Measurements from ENCODE around the gene HPCA. TPM values are rescaled to one million over a fixed set of nuclear protein-coding genes. Genes with fewer than 3 reads are reported as not detected.

HPCA gene
- total RNA-seq, 1 donor from 2014 or later = 0.05 TPM

DNA sequence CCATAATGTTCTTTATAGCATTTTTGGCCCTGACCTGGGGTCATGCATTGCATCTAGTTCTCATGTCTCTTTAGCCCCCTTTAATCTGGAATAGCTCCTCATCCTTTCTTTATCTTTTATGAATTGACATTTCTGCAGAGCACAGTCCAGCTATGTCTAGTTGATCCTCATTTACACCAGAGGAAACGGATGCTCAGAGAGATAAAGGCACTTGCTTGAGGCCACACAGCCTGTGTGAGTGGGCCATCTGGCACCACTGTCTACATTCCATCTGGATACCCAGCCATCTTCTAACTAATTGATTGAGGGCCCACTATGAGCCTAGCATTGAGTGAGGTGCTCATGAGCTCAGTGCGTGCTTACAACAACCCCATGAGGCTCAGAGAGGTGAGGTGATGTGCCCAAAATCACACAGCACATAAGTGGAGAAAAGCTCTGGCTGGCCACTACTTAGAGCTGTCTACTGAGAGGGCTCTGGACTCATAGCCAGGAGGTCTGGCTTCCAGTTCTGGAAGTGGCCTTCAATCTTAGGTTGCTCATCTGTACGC lies 3.5 kb downstream of the HPCA start:
- no peak for DNase-seq (ENCODE audit: low read depth)

DNA sequence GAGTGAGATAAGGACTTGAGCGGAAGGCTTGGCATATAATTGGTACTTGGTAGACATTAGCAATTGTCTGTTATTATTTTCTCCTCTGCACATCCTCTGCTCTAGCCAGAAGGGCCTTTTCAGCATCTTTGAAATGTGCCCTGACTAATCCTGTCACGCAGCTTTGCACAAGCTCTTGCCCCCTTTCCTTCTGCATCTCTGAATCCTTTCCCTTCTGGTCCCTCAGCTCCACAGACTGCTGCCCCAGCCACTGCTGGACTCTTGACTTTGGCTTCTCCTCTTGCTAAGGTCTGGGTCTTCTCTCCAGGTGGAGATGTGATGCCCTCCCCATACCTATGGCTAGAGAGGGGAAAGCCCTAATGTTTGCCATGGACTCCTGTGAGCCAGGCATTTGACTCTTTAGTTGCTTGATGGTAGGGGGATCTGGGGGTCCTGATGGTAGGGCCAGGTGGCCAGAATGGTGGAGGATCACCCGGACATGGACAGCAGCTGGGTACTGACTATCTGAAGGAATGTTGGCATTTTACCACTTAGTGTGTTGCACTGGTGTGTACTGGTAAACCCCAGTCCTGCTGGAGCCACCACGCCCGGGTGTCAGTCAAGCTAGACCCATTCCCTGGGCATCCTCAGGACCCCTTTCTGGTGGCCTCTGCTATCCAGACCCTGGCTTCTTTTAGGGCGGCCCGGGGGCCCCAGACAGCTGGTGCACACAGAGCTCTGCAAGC lies 4.4 kb downstream of the HPCA start:
- DNase-seq (ENCODE audit: low read depth) = no peak

DNA sequence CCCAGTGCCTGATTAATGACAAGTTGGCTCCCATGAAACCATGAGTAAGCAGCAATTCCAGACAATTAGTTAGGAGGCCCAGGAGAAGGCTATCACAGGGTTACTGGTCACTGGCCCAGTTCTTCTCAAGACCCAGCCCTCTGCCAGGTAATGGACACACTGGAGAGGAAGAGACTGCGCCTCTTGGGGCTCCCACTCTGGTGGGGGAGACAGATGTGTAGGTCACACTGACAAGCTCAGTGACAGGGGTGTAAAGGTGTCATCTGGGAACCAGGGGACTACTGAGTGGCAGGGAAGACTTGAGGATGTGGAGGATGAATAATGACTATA lies 4.9 kb downstream of the HPCA start:
- DNase-seq (ENCODE audit: low read depth) = no peak

DNA sequence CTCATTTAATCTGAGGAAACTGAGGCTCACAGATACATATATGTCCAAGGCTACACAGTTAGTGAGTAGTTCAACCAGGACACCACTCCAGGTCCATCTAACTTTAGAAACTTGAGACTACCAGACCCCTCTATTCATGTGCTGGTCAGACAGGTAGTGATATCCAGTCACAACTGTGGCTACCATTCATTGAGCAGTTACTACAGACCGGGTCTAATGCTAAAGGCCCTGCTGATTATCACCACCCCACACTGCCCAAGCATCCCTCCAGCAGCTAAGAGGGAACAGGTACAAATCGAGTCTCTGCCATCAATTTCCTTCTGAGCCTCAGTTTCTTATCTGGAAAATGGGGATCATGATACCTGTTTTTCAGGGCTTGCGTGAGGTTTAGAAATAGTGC lies 5.3 kb downstream of the HPCA start:
- DNase-seq (ENCODE audit: low read depth) = no peak

DNA sequence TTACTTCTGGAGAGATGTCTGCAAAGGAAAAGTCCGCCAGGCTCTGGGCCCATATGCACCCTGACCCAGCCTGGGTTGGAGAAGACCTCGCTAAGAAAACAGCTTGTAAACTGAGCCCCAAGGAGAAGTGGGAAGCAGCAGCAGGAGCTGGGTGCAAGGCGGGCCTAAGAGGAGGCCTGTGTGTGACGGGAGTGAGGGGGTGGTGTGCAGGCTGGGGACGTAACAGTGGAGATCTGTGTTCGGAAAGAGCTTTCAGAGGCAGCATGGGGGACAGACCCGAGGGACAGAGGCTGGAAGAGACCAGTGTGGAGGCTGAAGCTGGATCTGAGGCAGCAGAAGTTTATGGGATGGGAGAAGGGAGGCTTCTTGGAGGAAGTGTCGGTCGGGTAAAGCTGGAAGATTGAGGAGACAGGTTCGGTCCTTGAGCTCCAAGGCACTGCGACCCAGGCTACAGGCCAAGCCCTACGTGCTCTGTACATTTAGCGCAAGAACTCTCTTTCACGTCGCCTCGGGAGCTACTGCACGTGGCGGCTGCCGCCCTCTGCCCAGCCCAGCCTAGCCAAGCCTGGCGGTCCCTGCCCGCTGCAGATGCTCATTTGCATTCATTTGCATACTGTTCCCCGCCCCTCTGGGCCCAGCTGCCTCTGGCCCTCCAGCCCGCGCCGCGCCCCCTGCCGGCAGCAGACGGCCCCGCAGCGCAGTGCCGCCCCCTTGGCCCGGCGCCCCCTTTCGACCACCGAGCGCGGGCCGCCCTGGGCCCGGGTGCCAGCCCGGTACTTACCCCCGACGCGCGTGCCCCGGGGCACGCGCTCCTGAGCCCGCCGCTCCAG lies 6.3 kb downstream of the HPCA start:
- DNase-seq (ENCODE audit: low read depth) = no peak

DNA sequence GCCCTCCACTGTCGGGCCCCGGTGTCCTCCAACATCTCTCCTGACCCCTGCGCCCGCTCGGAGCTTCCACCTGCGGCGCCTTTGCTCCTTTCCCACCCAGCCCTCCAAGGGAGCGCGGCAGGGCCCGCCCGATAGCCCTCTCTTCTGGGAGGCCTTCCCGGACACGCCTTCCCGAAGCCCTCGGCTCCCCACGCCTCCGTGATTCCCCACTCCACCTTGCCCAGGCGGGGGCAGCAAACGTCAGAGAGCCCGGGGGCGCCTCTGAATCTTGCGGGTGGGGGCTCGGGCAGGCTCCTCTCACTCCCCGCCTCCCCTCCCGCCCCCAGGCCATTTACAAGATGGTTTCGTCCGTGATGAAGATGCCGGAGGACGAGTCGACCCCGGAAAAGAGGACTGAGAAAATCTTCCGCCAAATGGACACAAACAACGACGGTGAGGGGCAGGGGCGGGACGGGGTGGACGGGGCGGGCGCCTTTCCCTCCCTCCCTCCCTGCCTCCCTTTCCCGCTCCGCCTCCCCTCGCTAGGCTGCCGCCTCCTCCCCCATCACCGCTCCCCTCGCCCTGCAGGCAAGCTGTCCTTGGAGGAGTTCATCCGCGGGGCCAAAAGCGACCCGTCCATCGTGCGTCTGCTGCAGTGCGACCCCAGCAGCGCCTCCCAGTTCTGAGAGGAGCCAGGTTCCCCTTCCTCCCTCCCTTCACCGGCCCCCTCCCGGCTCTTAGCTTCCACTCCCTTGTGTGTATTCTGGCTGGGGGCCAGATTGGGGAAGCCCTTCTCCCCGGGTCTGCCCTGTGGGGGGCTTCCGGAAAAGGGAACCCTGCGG lies 7.1 kb downstream of the HPCA start:
- DNase-seq (ENCODE audit: low read depth) = no peak

DNA sequence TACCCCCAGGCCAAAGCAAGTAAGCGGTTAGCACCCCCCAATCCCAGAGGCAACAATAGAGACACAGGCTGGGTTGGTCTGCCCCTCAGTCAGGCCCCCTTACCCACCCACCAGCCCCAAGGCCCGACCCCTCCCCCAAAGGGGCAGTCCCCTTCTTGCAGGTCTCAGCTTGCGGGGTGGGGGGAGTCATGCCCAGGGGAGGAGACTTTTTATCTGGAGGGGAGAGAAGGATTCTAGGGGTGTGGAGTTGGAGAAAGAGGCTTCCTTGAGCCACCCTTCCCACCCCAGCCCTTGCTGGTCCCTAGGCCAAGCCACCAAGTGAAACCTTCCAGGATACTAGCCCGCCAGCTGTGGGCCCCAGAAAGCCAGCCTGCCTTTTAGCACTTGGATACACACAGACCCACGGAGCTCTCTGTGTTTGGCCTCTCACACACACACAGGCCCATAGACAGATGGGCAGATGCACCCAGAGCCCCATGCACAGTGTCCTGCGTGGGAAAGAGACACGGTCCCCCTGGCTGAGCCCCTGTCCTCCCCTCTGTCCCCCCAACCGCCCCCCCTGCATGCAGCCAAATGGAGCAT lies 7.8 kb downstream of the HPCA start:
- no peak for DNase-seq (ENCODE audit: low read depth)

DNA sequence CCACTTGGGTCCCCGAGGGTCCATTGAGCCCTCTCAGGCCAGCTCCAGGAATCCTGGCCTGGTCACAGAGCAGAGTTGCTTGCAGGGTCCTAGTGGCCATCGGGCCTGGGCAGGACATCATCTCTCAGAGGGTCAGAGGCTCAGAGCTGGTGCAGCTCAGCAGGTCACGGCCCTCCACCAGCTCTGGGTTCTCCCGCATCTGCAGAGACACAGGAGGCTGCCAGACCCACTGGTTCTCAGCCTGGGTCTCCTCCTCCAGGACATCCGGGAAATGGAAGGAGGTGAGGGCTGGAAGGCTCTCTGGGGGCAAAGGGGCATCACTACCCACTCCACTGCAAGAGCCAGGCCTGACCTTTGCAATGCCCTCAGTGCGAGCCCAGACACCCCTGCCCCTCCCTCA lies 8.4 kb downstream of the HPCA start:
- DNase-seq (ENCODE audit: low read depth) = no peak

DNA sequence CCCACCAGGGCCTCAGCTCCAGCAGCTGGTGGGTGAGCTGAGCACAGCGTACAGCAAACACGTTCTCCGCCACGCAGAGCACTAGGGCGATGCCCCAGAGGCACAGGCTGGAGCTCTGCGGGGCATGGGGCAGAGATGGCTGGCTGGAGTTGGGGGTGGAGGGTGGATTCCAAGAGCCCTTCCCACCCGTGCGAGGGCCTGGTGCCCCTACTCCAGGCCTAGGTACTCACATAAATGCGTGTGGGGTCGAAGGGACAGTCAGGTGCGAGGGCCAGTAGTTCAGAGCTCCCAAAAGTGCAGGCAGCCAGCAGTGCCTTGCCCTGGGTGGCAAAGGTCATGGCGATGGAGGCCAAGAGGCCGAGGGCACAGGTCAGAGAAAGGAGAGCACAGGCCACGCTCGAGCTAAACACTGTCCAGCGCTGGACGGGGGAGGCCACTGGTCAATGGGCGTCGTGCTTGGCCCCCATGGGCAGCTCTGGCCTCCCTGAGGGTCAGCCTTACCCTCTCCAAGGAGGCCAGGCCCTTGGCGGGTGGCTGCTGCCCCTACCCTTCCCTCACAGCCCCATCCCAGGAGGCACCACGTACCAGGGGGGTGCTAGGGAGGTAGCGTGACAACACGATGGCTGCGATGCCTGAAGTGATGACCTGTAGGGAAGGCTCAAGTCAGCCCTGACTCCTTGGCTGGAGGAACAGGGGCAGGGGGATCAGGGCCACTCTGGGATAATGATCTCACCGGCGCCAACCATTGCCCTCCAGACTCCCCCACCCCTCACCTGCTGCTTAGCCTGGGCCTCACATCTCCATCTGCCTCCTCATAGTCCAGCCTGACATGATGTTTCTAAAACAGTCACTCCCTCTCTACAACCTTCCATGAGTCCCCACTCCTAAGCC lies 9.3 kb downstream of the HPCA start:
- DNase-seq (ENCODE audit: low read depth) = no peak

DNA sequence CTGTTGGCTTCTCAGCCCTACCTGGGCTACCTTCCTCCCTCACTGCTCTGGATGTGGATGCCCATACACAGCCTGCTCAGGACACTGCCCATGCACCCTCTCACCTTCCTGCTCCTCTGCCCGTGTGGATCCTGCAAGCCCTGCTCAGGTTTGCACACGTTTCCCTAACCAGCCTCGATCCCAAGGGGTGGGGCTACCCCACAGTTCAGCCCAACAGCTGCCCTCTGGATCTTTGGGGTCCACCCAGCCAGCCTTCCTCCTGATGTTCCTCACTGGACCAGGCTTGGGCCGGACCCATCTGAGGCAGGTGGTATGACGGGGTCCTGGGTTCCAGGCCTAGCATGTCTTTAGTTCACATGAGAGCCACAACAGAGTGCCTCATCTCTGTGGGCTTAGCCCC lies 10.2 kb downstream of the HPCA start:
- no peak for DNase-seq (ENCODE audit: low read depth)

DNA sequence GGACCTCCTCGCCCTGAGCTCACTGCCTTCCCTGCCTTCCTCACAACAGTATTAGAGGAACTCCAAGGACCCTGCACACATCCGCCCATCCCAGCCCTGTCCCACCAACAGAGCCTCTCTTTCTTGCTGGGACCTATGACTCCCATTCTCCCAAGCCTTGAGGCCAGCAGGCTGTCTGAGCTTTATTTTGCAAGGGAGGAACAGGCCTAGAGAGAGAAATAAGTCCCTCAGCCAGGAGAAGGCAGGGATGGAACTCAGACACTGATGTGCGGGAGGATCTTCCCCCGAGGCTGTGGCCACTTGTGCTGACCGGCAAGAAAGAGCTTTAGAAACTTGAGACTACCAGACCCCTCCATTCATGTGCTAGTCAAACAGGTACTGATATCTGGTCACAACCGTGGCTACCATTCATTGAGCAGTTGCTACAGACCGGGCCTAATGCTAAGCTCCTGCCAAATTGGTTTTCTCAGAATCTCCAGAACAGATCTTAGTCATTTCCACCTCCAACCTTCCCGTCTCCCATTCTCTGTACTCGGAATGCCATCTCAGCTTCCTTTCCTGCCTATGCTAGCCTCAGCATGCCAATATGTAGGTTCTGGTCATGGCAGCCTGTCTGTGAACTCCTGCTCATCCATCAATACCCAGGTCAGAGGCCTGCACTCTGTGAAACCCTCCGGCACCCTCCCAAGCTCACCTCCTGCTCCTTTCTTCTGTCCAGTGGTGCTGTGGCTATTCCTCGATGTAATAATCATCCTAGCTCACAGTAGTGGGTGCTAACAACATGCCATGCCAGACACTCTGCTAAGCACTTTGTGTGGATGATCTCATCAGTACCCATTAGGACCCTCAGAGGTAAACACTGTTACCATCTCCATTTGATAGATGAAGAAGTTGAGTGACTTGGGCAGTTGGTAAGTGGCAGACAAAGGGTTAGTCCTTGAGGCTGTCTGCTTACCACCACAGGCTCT lies 11.1 kb downstream of the HPCA start:
- no peak for DNase-seq (ENCODE audit: low read depth)

DNA sequence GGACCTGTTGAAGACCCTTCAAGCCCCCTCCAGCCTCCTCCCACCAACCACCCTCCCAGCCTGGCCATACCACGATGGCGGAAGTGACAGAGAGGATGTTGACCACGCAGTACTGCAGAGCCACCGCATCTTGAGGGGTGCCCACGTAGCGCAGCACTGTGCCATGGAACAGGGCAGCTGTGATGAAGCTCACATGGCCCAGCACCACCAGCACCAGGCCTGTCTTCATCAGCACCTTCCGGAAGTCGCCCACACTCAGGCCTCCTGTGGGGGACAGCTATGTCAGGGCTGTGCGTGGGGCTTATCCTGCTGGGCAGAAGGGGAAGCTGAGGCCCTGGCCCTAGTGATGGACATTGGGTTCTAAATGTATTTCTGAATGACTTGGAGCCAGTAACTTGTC lies 11.8 kb downstream of the HPCA start:
- no peak for DNase-seq (ENCODE audit: low read depth)

DNA sequence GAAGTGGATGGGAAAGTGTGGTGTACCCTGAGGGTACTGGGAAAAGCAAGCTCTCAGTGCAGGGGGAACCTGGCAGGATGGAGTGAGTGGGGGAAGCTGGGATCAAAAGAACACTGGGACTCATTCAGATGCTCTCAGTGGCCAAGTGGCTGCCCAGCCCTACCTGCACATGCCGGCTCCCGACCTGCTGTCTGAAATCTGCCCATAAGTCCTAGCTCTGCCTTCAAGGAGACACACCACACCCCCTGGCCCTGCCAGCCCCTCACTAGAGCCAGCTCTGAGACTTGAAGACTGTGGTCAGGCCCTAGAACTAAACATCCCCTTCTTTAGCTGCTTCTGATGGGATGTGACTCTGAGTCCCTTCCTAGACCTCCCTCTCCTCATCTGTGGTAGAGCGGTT lies 12.7 kb downstream of the HPCA start:
- no peak for DNase-seq (ENCODE audit: low read depth)

DNA sequence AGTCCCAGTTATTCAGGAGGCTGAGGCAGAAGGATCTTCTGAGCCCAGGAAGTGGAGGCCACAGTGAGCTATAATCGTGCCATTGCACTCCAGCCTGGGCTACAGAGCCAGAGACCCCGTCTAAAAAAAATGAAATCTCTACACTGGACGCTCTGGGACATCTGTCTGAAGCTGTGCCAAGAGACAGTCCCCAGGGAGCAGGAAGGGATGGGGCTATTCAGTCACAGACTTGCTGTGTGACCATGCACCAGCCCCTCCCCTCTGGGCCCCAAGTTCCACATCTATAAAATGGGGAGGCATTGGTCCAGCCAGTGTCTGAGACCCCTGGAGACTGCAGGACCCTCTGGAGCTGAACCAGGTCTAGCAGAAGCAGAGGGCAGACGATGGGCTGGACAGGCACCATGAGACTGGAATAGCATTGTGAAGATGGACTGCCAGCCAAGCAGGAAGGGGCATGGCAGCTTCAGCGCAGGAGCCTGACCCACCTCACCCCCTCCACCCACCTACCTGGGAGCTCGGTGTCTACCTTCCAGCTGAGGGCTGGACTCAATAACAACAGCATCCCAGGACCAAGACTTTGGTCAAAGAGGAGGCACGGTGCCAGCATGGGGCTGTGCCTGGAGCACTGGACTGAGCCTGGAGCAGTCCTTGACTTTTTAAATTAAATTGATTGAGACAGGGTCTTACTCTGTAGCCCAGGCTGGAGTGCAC lies 13.4 kb downstream of the HPCA start:
- no peak for DNase-seq (ENCODE audit: low read depth)

DNA sequence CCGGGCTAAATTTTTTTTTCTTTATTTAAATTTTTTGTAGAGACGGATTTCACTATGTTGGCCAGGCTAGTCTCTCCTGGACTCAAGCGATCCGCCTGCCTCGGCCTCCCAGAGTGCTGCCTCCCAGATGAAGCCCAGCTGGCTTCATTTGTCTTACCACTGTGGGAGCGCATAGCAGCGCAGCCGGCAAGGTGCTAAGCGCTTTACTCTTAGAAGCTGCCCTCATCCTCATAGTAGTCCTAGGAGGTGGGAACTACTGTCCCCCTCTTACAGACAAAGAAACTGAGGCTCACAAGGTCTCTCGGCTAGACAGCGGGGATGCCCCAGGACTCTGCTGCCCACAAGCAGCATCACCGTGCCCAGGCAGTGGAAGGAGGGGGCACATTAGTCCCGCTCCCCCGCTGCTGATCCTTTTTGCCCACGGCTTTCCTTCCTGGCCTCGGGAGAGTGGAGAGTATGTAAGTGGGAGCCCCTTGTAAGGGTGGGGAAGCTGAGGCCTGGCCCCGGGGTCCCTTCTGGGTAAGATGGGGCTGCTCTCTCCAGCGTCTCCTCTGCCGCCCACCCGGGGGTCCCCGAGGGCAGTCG lies 14.2 kb downstream of the HPCA start:
- DNase-seq (ENCODE audit: low read depth) = no peak

DNA sequence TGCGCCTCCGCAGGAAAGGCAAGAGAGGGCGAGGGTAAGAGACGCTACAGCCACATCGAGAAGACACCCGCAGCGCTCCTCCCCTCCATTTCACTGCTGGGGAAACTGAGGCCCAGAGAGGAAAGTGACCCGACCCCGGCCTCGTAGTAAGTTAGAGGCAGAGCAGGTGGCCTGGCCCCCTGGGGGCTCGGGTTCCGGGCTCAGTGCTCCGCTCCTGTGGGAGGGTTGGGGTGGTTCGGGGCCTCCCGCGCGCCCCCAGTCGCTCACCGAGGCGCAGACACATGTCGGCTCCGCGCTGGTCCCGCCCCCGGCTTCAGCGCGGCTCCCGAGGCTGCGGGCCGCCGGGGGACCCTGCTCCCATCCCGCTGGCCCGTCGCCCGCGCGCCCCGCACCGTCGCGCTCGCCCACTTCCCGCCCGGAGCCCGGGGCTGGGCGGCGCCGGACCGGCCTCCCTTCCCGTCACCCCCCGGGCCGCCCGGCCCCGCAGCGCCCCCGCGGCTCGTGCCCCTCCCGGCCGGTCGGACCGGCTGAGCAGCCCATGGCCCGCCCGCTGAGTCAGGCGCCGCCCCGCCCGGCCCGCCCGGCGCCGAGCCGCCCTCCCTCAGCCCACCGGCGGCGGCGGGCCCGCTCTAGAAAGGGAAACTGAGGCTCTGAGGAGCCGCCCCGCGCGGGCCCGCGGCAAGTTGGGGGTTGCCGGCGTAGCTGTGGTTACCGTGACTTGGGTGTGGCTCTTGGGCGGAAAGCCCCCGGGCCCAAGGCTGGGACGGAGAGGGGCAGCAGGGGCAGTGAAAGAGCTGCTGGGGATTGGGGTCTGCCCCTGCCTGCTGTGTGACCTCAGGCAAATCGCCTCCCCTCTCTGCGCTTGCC lies 14.9 kb downstream of the HPCA start, which contains the start of gene TMEM54:
TMEM54 (minus strand) TSS at position 434 of the 867 bp plus-strand sequence; CDS start at position 283, 151 bp downstream.
- no peak for DNase-seq (ENCODE audit: low read depth)

DNA sequence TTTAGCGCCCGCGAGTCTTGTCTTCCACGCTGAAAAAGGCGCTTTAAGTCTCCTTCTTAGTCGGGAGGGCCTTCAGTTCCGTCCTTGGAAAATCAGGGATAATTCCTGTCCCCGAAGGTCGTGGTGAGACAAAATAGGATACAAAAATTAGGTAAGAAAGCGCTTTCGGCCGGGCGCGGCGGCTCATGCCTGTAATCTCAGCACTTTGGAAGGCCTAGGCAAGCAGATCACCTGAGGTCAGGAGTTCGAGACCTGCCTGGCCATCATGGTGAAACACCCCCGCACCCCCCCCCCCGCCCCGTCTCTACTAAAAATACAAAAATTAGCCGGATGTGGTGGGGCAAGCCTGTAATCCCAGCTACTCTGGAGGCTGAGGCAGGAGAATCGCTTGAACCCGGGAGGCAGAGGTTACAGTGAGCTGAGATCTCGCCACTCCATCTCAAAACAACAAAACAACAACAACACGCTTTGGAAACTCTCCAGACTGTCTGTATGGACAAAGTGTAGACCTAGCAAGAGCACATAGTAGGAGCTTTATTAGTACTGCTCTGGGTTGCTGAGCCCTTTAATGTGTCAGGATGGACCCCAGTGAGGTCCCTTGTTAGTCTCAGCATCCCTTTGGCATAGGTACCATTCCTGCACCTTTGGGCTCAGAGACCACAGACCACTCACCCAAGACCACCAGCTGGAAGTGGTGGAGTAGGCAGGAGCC lies 15.7 kb downstream of the HPCA start:
- no peak for DNase-seq (ENCODE audit: low read depth)
